GM23338 (cell line): ENCODE measurements around the gene ATP8B4.

Experiments used
- CTCF ChIP-seq, 2 experiments: fragments of 200-600 bp in 1 of 2; sonication (generic) in 1 of 2; conservative IDR thresholded peaks; 2 replicates each; pipeline versions ENCODE4 v1.5.1 to v1.6.1; 2016 to 2017; ENCODE audit warnings: antibody characterized with exemption in 2 of 2, low read depth in 2 of 2, mild to moderate bottlenecking in 2 of 2, moderate library complexity in 1 of 2
- JUNB ChIP-seq: IDR thresholded peaks from one replicate; pipeline ENCODE4 v1.6.1; 2016; ENCODE audit warnings: antibody characterized with exemption; ENCODE audit not compliant: unreplicated experiment
- POLR2AphosphoS5 ChIP-seq: IDR thresholded peaks from 2 replicates; pipeline ENCODE4 v1.6.1; 2016; ENCODE audit warnings: antibody characterized with exemption, low read depth

DNA sequence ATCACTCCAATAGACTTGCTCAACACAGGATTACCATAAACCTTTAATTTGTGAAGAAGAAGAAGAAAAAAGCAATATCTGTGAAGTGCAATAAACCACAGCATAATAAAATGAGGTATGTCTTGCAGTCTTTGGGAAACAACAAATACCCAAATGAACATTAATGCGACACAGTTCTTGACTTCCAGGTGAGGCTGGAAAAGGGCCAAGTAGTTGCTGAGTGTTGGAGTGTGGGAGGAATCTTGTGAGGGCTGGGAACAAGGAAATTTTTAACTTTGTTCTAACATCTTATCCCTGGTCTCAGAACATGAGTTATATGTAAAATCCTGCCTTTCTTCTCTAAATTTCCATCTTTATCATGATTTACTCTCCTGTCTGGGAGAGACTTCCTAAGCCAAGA, 291.7 kb downstream of the ATP8B4 start:
- TF ChIP-seq CTCF (conservative IDR thresholded peaks at IDR 0.05; ENCODE audit: low read depth in 2 of 2) (no peak), JUNB (no peak), POLR2AphosphoS5 (no peak)
